Inflammatory macrophage treated with lipopolysaccharide for 1 hour (primary cell): Measurements from ENCODE around the gene PASD1.
"Not testable (repeated sequence)": the region's sequence is repeated elsewhere in the genome, so short reads cannot be mapped to it uniquely, and the experiment has no call there.

Experiments
- DNase-seq, 2 donors: peaks; one replicate each; pipeline ENCODE4 v3.0.0-alpha.2; 2020 to 2022

The PASD1 gene

GRCh38 chrX:151563449-151563848 is at the start of gene PASD1:
PASD1 (plus strand) TSS chrX:151563675; CDS start chrX:151601554, 37,879 bp downstream.
- DNase-seq, result no peak

GRCh38 chrX:151515237-151515636 is 48.2 kb upstream of the PASD1 start:
- DNase-seq, result no peak

DNA sequence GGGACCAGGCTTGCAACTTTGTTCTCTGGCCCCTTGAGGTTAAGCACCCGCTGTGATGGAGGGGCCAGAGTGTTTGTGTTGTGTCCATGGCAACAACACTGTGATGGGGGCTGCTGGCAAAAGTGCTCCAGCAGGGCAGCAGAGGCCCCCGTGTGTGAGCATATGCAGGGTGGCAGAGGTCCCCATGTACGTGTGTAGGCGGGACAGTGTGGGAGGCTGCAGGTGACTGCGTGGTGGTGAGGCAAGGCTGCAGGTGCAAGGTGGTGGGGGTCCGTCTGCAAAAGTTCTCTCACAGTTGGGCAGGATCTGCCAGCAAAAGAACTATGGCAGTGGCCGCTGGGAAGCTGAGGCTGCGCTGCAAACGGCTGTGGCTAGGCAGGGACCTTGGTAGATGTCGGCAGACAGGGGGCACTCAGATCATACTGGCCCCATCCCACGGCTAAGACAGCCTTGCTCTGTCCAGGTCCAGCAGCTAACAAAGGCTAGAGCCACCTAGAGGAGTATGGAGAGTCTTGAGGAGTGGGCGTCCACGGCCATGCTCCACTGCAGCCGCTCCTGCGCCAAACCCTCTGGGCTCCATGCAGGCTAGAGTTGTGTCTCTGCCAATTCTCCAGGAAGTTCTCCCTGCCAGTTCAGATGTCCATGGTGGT is 46.8 kb upstream of the PASD1 start:
- no peak for DNase-seq

DNA sequence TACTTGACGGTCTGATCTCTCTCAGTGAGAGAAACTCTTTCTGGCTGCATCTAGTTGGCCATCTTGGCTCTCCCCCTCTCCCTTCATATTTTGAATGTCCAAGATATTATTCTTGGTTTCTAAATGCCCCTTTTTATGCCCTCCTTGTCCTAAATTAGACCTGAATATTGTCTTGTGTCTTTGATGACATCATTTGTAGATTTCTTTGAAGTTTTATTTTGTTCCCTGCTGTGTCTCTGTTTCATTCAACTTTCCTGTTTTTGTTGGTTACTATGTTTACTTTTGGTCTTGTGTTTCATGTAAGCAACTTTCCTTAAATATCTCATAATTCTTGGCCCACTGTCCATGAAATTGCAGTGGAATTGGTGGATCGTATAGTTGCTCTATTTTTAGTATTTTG is 46.1 kb upstream of the PASD1 start:
- DNase-seq, result no peak

GRCh38 chrX:151523351-151523750 is 40.1 kb upstream of the PASD1 start:
- DNase-seq, result no peak

DNA sequence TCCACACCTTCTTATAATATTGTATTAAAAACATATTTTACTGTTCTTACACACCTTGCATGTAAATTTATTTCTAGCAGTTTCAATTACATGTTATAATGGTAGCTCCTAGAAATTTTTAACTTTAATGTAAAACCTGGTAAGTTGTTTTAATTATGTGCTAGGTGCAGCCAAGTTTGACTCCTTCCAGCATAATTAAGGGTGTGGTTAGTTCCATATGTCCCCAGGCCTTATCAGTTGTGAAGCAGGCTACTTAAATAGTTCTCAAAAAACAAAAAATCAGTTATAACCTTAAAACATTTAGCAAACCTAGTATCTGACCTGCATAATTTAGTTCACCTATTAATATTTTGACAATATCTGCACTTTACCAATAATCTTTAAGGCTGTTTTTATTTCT is 26.9 kb upstream of the PASD1 start:
- DNase-seq, result no peak

DNA sequence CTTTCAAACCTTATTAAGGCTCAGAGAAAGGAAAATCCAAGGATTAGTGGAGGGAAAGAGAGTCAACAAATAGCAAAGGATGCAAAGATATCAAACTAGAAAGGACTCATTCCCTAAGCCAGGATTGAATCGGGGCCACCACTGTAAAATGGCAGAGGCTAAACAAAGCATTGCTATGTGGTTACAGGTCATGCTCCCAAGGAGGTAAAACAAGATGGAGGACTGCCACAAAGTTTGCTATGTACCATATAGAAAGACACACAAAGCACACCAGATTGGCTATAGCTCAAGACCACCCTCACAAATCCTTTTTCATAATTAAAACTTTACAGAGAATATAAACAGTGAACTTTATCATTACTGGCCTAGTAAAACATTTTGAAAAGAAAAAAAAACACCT is 25.9 kb upstream of the PASD1 start:
- DNase-seq, result no peak

DNA sequence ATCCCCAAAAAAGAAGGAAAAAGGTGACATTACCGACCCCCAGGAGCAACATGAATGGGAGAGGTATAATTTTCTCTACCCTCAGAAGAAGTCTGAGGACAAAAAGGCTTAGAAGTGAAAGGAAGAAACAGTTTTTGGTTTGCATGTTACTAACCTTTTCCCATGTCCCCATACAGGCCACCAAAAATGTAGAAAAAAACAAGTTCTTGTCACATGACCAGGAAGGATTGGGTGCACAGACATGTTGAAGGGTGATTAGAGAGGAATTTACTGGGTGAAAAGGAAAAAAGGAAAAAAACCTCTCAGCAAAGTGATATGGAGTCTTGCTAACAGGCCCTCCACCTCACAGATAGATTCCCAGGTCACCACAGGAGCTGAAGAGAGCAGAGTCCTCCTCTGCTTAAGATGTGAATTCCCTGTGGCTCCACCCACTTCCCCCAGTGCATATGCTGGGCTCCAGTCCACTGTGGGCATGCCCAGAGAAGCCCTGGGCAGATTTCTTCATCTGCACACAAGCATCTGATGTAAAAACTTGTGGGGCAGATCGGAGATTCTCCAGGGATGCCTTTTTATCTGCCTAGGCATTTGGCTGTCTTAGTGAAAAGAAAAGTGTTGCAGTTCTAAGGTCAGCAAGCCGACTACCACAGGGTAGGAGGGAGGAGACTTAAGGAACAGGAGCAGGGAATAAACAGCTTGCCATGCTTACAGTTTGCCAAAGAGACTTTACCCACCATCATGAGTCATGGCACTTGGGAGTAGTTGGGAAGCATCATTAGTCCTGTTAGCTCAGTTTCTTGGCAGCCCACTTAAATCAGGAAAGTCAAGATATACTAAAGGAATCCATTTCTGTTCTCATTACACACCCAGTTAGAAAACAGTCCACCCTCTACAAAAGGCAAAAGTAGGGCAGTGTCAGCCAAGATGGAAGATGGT is 25.0 kb upstream of the PASD1 start:
- DNase-seq, result no peak

DNA sequence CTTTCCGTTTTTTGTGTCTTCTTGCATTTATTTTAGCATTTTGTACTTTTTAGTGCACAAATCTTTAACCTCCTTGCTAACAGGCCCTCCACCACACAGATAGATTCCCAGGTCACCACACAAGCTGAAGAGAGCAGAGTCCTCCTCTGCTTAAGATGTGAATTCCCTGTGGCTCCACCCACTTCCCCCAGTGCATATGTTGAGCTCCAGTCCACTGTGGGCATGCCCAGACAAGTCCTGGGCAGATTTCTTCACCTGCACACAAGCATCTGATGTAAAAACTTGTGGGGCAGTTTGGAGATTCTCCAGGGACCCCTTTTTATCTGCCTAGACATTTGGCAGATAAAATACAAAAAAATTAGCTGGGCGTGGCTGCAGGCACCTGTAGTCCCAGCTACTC is 19.8 kb upstream of the PASD1 start:
- no peak for DNase-seq

DNA sequence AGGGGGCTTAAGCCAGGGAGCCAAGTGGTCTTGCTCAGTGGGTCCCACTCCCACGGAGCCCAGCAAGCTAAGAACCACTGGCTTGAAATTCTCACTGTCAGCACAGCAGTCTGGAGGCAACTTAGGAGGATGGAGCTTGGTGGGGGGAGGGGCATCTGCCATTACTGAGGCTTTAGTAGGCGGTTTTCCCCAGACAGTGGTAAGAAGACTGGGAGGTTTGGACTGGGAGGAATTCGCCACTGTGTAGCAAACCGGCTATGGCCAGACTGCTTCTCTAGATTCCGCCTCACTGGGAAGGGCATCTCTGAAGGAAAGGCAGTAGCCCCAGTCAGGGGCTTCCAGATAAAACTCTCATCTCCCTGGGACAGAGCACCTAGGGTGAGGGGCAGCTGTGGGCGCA is 17.2 kb upstream of the PASD1 start:
- not testable (repeated sequence) for DNase-seq

DNA sequence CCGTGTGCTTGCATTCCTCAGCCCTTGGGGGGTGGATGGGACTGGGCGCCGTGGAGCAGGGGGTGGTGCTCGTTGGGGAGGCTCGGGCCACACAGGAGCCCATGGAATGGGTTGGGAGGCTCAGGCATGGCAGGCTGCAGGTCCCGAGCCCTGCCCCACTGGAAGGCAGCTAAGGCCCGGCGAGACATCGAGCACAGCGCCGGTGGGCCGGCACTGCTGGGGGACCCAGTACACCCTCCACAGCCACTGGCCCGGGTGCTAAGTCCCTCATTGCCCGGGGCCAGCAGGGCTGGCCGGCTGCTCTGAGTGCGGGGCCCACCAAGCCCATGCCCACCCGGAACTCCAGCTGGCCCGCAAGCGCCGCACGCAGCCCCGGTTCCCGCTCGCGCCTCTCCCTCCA is 12.3 kb upstream of the PASD1 start:
- not testable (repeated sequence) for DNase-seq

GRCh38 chrX:151552743-151553142 is 10.7 kb upstream of the PASD1 start:
- DNase-seq, result no peak

DNA sequence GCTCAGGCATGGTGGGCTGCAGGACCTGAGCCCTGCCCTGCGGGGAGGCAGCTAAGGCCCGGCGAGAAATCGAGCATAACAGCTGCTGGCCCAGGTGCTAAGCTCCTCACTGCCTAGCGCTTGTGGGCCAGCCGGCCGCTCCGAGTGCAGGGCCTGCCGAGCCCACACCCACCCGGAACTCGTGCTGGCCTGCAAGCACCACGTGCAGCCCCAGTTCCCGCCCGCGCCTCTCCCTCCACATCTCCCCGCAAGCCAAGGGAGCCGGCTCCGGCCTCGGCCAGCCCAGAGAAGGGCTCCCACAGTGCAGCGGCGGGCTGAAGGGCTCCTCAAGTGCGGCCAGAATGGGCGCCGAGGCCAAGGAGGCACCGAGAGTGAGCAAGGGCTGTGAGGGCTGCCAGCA is 8.2 kb upstream of the PASD1 start:
- DNase-seq, result not testable (repeated sequence)

DNA sequence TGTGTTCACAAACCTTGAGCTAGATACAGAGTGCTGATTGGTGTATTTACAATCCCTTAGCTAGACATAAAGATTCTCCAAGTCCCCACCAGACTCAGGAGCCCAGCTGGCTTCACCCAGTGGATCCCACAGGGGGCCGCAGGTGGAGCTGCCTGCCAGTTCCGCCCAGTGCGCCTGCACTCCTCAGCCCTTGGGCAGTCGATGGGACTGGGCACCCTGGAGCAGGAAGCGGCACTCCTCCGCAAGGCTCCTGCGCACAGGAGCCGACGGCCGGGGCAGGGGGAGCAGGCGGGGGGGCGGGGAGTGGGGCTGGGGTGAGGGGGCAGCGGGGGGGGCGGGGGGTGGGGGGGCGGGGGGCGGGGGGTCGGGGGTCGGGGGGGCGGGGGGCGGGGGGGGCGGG is 990 bp upstream of the PASD1 start:
- DNase-seq, result not testable (repeated sequence)

DNA sequence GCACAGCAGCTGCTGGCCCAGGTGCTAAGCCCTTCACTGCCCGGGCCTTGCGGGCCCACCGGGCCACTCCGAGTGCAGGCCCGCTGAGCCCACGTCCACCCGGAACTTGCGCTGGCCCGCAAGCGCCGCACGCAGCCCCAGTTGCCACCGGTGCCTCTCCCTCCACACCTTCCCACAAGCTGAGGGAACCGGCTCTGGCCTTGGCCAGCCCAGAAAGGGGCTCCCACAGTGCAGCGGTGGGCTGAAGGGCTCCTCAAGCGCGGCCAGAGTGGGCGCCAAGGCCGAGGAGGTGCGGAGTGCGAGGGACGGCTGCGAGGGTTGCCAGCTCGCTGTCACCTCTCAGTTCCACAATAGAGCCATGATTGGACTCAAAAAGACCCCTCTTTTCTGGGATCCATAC is 472 bp upstream of the PASD1 start:
- DNase-seq, result not testable (repeated sequence)

- no peak for DNase-seq
Measured at GRCh38 chrX:151564035-151564434, 560 bp downstream of the PASD1 start.

DNA sequence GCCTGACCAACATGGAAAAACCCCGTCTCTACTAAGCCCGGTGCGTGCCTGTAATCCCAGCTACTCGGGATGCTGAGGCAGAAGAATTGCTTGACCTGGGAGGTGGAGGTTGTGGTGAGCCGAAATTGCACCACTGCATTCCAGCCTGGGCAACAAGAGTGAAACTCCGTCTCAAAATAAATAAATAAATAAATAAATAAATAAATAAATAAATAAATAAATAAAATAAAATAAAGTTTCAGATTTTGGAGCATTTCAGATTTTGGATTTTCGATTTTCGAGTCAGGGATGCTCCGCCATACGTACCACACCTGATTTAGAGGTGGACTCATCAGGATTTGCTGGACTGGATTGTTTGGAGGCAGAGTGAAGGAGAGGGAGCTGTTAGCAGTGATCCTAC is 3.4 kb downstream of the PASD1 start:
- DNase-seq, result not testable (repeated sequence)

DNA sequence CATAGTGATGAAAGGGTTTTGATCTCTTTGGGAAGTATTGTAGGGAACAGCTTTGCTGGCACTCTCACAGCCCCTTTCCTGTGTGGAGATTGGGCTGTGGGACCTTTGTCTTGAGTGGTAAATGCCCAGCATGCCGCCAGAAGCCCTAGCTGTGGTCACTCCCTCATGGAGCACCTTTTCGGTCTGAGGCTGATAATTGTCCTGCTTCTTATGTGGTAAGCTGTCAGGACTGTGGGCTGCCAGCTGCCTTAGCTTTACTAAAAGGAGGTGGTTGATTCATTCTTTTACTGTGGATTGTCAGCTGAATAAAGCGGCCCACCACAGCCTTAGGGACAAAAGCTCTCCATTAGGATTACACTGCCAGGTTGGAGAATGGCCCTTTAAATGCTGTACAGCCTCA is 7.1 kb downstream of the PASD1 start:
- DNase-seq, result no peak

GRCh38 chrX:151593384-151593783 is 29.9 kb downstream of the PASD1 start:
- DNase-seq, result not testable (repeated sequence)

DNA sequence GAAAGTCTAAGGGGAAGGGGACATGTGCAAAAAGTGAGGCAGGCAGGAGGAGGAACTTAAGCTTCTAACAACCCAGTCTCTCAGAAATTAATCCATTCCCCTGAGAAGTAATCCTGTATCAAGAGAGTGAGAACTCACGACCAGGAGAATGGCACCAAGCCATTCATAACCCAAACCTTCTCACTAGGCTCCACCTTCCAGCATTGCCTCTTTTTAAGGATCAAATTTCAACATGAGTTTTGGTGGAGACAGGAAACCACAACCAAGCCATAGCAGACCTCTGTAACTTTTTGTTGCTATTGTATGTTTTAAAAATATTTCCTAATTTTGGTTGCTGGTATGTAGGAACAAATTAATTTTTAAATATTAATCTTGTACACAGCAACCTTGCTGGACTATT is 32.8 kb downstream of the PASD1 start:
- no peak for DNase-seq

DNA sequence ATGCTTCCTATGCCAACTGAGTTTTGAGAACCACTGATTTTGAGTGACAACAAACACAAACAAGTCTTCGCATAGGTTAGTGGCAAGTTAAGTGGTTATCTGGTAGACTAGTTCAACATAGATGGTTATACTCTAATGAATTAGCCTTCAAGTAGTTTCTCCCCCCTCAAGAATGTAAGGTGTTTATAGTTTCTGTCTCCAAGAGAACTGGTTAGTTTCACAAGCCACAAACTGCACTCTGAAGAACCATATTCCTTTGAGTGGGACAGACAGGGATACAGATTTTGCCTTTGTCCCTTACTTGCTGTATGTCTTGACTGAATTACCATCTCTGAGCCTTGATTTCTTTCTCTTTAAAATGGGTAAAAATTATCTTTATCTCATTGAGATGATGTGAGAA is 41.5 kb downstream of the PASD1 start:
- no peak for DNase-seq

GRCh38 chrX:151609222-151609621 is 45.7 kb downstream of the PASD1 start:
- no peak for DNase-seq

DNA sequence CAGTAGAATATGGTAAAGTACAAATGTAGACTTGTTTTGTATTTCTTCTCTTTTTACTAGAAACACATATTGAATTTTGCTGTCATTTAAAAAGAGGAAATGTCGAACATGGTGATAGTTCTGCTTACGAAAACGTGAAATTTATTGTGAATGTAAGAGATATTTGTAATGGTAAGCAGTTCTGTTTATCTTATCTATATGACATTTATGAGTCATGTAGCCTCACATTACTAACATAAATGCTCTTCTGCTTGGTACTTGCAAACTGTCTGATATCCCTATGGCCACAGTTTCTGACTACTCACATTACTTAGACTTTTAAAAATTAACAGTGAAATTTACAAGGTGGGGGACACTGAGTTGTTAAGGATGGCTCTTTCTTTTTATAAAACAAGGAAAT is 57.9 kb downstream of the PASD1 start:
- DNase-seq, result no peak

GRCh38 chrX:151624677-151625076 is 61.2 kb downstream of the PASD1 start:
- DNase-seq, result no peak
